ENCODE results near the gene MMP26.

The MMP26 gene

DNA sequence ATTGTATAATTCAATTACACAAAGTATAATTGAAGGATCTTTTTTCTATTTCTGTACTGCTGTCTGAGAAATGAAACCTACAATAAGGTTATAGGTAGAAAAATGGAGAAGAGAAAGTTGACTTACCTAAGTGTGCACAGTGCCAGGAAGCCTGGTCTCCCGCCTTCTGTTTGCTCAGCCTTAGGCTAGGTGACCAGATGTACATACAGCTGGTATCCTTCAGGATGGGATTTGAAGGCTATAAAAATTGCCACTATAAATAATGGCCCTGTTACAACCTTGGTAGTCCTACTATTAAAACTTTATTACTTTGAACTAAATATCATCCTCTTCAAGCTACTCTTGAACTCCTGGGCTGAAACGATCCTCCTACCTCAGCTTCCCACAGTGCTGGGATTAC, 26.6 kb upstream of the MMP26 start (continued):
- TF ChIP-seq ZXDB (tag by site-specific recombination; IDR thresholded peaks at IDR 0.05) (no peak), ZBTB8A (tag by site-specific recombination; IDR thresholded peaks at IDR 0.05) (no peak)
- TF ChIP-seq, protein P1, sequence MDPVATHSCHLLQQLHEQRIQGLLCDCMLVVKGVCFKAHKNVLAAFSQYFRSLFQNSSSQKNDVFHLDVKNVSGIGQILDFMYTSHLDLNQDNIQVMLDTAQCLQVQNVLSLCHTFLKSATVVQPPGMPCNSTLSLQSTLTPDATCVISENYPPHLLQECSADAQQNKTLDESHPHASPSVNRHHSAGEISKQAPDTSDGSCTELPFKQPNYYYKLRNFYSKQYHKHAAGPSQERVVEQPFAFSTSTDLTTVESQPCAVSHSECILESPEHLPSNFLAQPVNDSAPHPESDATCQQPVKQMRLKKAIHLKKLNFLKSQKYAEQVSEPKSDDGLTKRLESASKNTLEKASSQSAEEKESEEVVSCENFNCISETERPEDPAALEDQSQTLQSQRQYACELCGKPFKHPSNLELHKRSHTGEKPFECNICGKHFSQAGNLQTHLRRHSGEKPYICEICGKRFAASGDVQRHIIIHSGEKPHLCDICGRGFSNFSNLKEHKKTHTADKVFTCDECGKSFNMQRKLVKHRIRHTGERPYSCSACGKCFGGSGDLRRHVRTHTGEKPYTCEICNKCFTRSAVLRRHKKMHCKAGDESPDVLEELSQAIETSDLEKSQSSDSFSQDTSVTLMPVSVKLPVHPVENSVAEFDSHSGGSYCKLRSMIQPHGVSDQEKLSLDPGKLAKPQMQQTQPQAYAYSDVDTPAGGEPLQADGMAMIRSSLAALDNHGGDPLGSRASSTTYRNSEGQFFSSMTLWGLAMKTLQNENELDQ (tag by site-specific recombination; IDR thresholded peaks at IDR 0.05; ENCODE audit: low read depth), result no peak
- TF ChIP-seq, protein P2, sequence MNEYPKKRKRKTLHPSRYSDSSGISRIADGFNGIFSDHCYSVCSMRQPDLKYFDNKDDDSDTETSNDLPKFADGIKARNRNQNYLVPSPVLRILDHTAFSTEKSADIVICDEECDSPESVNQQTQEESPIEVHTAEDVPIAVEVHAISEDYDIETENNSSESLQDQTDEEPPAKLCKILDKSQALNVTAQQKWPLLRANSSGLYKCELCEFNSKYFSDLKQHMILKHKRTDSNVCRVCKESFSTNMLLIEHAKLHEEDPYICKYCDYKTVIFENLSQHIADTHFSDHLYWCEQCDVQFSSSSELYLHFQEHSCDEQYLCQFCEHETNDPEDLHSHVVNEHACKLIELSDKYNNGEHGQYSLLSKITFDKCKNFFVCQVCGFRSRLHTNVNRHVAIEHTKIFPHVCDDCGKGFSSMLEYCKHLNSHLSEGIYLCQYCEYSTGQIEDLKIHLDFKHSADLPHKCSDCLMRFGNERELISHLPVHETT (tag by site-specific recombination; IDR thresholded peaks at IDR 0.05), result no peak

DNA sequence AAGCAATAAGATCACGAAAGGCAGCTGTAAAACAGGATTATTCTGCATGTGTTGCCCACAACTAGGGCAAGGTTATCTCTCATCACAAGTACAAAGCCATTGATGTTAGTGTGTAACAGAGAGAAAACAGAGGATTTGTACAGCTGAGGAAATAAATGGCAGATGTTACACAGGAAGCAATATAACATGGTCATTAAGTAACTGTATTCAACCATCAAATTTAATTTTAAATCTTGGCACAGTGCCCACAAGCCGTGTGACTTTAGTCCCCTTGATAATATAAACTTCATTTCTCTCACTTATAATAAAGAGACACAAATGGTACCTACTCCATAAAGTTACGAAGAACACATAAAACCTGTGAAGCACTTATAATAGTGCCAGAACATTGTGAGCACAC, 24.2 kb upstream of the MMP26 start:
- no peak overlapping the region for H3K27ac ChIP-seq (ENCODE audit: extremely low read depth, low read depth, low read length)
- no peak overlapping the region for H3K4me3 ChIP-seq (ENCODE audit: low read depth, low read length)
- CTCF ChIA-PET, result no interaction called here
- H3K36me3 ChIP-seq (ENCODE audit: control insufficient read depth in 2 of 2, insufficient read depth in 1 of 2, low read length in 2 of 2), result no peaks in the 10 kb centered on the region
- H3K9me3 ChIP-seq (ENCODE audit: control insufficient read depth, insufficient read depth, low read depth, low read length), result no peaks in the 10 kb centered on the region
- POLR2A ChIA-PET, result no interaction called here
- TF ChIP-seq, protein P3, sequence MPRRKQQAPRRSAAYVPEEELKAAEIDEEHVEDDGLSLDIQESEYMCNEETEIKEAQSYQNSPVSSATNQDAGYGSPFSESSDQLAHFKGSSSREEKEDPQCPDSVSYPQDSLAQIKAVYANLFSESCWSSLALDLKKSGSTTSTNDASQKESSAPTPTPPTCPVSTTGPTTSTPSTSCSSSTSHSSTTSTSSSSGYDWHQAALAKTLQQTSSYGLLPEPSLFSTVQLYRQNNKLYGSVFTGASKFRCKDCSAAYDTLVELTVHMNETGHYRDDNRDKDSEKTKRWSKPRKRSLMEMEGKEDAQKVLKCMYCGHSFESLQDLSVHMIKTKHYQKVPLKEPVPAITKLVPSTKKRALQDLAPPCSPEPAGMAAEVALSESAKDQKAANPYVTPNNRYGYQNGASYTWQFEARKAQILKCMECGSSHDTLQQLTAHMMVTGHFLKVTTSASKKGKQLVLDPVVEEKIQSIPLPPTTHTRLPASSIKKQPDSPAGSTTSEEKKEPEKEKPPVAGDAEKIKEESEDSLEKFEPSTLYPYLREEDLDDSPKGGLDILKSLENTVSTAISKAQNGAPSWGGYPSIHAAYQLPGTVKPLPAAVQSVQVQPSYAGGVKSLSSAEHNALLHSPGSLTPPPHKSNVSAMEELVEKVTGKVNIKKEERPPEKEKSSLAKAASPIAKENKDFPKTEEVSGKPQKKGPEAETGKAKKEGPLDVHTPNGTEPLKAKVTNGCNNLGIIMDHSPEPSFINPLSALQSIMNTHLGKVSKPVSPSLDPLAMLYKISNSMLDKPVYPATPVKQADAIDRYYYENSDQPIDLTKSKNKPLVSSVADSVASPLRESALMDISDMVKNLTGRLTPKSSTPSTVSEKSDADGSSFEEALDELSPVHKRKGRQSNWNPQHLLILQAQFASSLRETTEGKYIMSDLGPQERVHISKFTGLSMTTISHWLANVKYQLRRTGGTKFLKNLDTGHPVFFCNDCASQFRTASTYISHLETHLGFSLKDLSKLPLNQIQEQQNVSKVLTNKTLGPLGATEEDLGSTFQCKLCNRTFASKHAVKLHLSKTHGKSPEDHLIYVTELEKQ (tag by site-specific recombination; IDR thresholded peaks at IDR 0.05; ENCODE audit: borderline replicate concordance), result no peak
- TF ChIP-seq ZNF404 (tag by site-specific recombination; IDR thresholded peaks at IDR 0.05) (no peak), ZNF548 (tag by site-specific recombination; IDR thresholded peaks at IDR 0.05) (no peak), ZBTB17 (tag by site-specific recombination; IDR thresholded peaks at IDR 0.05) (no peak)
- TF ChIP-seq, protein P4, sequence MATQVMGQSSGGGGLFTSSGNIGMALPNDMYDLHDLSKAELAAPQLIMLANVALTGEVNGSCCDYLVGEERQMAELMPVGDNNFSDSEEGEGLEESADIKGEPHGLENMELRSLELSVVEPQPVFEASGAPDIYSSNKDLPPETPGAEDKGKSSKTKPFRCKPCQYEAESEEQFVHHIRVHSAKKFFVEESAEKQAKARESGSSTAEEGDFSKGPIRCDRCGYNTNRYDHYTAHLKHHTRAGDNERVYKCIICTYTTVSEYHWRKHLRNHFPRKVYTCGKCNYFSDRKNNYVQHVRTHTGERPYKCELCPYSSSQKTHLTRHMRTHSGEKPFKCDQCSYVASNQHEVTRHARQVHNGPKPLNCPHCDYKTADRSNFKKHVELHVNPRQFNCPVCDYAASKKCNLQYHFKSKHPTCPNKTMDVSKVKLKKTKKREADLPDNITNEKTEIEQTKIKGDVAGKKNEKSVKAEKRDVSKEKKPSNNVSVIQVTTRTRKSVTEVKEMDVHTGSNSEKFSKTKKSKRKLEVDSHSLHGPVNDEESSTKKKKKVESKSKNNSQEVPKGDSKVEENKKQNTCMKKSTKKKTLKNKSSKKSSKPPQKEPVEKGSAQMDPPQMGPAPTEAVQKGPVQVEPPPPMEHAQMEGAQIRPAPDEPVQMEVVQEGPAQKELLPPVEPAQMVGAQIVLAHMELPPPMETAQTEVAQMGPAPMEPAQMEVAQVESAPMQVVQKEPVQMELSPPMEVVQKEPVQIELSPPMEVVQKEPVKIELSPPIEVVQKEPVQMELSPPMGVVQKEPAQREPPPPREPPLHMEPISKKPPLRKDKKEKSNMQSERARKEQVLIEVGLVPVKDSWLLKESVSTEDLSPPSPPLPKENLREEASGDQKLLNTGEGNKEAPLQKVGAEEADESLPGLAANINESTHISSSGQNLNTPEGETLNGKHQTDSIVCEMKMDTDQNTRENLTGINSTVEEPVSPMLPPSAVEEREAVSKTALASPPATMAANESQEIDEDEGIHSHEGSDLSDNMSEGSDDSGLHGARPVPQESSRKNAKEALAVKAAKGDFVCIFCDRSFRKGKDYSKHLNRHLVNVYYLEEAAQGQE (tag by site-specific recombination; IDR thresholded peaks at IDR 0.05), result no peak
- TF ChIP-seq, protein P5, sequence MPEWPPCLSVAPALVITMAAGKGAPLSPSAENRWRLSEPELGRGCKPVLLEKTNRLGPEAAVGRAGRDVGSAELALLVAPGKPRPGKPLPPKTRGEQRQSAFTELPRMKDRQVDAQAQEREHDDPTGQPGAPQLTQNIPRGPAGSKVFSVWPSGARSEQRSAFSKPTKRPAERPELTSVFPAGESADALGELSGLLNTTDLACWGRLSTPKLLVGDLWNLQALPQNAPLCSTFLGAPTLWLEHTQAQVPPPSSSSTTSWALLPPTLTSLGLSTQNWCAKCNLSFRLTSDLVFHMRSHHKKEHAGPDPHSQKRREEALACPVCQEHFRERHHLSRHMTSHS (tag by site-specific recombination; IDR thresholded peaks at IDR 0.05), result no peak
- no peaks in the 10 kb centered on the region for H3K4me1 ChIP-seq (ENCODE audit: control insufficient read depth, insufficient read depth, low read length)

Measured in HEK293 (cell line).